ENCODE data around the gene ERFL.

- TF ChIP-seq USF2 (IDR thresholded peaks at IDR 0.05; ENCODE audit: low read length), result no peak
- TF ChIP-seq TAF1 (IDR thresholded peaks at IDR 0.05; ENCODE audit: low read depth, low read length), result peak; percentile 60; the same call in 1 of the 2 replicates
Observed at GRCh38 chr19:41859213-41859617, 69.0 kb downstream of the ERFL start.

Data from H1 (cell line).